Ishikawa (cell line): ENCODE data around the gene PDGFC.

Experiments
- CEBPB ChIP-seq: IDR thresholded peaks from 2 replicates; pipeline ENCODE4 v1.6.1; 2012
- CREB1 ChIP-seq: IDR thresholded peaks from 2 replicates; pipeline ENCODE4 v1.6.1; 2012; ENCODE audit warnings: low read depth
- EGR1 ChIP-seq: IDR thresholded peaks from 2 replicates; pipeline ENCODE4 v1.6.1; 2012
- EP300 ChIP-seq: IDR thresholded peaks from 2 replicates; pipeline ENCODE4 v1.6.1; 2012; ENCODE audit warnings: borderline replicate concordance
- FOXM1 ChIP-seq: IDR thresholded peaks from 2 replicates; pipeline ENCODE4 v1.6.1; 2012; ENCODE audit warnings: low read depth, borderline replicate concordance
- MAX ChIP-seq: IDR thresholded peaks from 2 replicates; pipeline ENCODE4 v1.6.1; 2012
- NFIC ChIP-seq: IDR thresholded peaks from 2 replicates; pipeline ENCODE4 v1.6.1; 2012
- RAD21 ChIP-seq: IDR thresholded peaks from 2 replicates; pipeline ENCODE4 v1.6.1; 2012; ENCODE audit warnings: low read depth
- REST ChIP-seq: IDR thresholded peaks from 2 replicates; pipeline ENCODE4 v1.6.1; 2012; ENCODE audit warnings: low read depth, mild to moderate bottlenecking
- TAF1 ChIP-seq: IDR thresholded peaks from 2 replicates; pipeline ENCODE4 v1.6.1; 2012; ENCODE audit warnings: low read depth, mild to moderate bottlenecking
- TCF12 ChIP-seq: IDR thresholded peaks from 2 replicates; pipeline ENCODE4 v1.6.1; 2012; ENCODE audit warnings: low read depth
- TEAD4 ChIP-seq: IDR thresholded peaks from 2 replicates; pipeline ENCODE4 v1.6.1; 2012
- USF1 ChIP-seq: IDR thresholded peaks from 2 replicates; pipeline ENCODE4 v1.6.1; 2012
- YY1 ChIP-seq: IDR thresholded peaks from 2 replicates; pipeline ENCODE4 v1.6.1; 2012; ENCODE audit warnings: low read depth
- ZBTB7A ChIP-seq: IDR thresholded peaks from 2 replicates; pipeline ENCODE4 v1.6.1; 2012; ENCODE audit warnings: low read depth

PDGFC gene

GRCh38 chr4:157005831-157006230 is 34.2 kb upstream of the PDGFC start:
- TF ChIP-seq MAX (no peak), YY1 (no peak)

GRCh38 chr4:157005193-157005592 is 33.6 kb upstream of the PDGFC start:
- TF ChIP-seq YY1 (no peak), TEAD4 (0 out of 2 replicates have a peak, but pooled peaks have one; percentile 2), NFIC (peak; percentile 71)

- TF ChIP-seq YY1 (no peak), NFIC (peak; percentile 14; the same call in 1 of the 2 replicates), CEBPB (peak; percentile 95)
Measured at GRCh38 chr4:157004279-157005161, 32.9 kb upstream of the PDGFC start.

- peak; percentile 85 for TF ChIP-seq CEBPB
- TF ChIP-seq MAX = peak; percentile 34
- TF ChIP-seq YY1 = 0 out of 2 replicates have a peak, but pooled peaks have one; percentile 0
- peak; percentile 95 for TF ChIP-seq EP300
- TF ChIP-seq CREB1 = no peak
- no peak for TF ChIP-seq REST
- peak; percentile 89 for TF ChIP-seq FOXM1
- peak; percentile 92 for TF ChIP-seq TCF12
- TF ChIP-seq TEAD4 = peak; percentile 96
- TF ChIP-seq ZBTB7A = no peak
- TF ChIP-seq EGR1 = no peak
- 0 out of 2 replicates have a peak, but pooled peaks have one; percentile 11 for TF ChIP-seq RAD21
- TF ChIP-seq USF1 = no peak
- no peak for TF ChIP-seq TAF1
- TF ChIP-seq NFIC = peak; percentile 99
Measured at GRCh38 chr4:156999175-156999517, 27.5 kb upstream of the PDGFC start.

GRCh38 chr4:156998500-156999174 is 27.0 kb upstream of the PDGFC start:
- TF ChIP-seq RAD21 = no peak
- no peak for TF ChIP-seq CEBPB
- TF ChIP-seq FOXM1 = no peak
- 0 out of 2 replicates have a peak, but pooled peaks have one; percentile 29 for TF ChIP-seq YY1
- TF ChIP-seq CREB1 = no peak

- TF ChIP-seq REST (no peak), EP300 (no peak), YY1 (no peak), EGR1 (no peak), NFIC (no peak), CREB1 (no peak)
Measured at GRCh38 chr4:156992943-156993342, 21.3 kb upstream of the PDGFC start.

GRCh38 chr4:156991161-156991560 is 19.6 kb upstream of the PDGFC start:
- TF ChIP-seq RAD21 = no peak
- no peak for TF ChIP-seq EP300
- no peak for TF ChIP-seq EGR1
- no peak for TF ChIP-seq TEAD4
- TF ChIP-seq TCF12 = no peak
- no peak for TF ChIP-seq NFIC
- TF ChIP-seq USF1 = no peak
- TF ChIP-seq FOXM1 = no peak
- no peak for TF ChIP-seq CREB1
- no peak for TF ChIP-seq MAX
- TF ChIP-seq YY1 = no peak
